22Rv1 (cell line): ENCODE measurements around the gene VAMP5.

Source experiments
- CTCF ChIP-seq: fragments of 450-650 bp; IDR thresholded peaks from 2 replicates; pipeline ENCODE4 v1.5.1; 2017; ENCODE audit warnings: mild to moderate bottlenecking
- ZFX ChIP-seq: fragments of 450-650 bp; IDR thresholded peaks from 2 replicates; pipeline ENCODE4 v1.6.1; 2017; ENCODE audit warnings: antibody characterized with exemption, borderline replicate concordance

- TF ChIP-seq CTCF: no peak
- no peak for TF ChIP-seq ZFX
Observed at GRCh38 chr2:85561280-85562212, 22.7 kb upstream of the VAMP5 start, which contains the start of gene GGCX.
